Measurements from ENCODE around the gene TMEM132A. TPM values are rescaled to one million over a fixed set of nuclear protein-coding genes. Genes with fewer than 3 reads are reported as not detected.

The TMEM132A gene
- total and polyA plus RNA-seq, 2 of the 13 experiments (the other 11 are each of a cell fraction or from before 2014, with no cell fraction given): 11.1 to 32.9 TPM

DNA sequence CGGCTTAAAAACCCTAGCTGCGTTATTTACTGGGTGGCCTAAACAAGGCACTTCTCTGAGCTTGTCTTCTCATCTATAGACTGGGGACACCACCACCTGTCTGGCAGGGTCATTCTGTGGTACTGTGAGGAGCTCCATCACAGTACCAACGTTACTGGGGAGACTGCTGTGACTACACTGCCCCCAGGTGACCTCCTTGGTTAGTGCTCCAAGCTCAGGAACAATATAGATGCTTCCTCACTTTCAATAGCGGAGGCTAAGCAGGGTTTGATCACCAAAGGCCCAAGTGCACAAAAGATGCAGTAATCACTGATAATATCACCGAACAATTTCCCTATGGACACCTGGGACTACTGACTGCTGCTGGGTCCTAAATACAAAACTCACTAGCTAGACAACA lies 36.7 kb upstream of the TMEM132A start (continued):
- TF ChIP-seq HNF1A (IDR thresholded peaks at IDR 0.05; ENCODE audit: low read depth) (no peak), HNF1A (CRISPR knock-in tag; IDR thresholded peaks at IDR 0.05; ENCODE audit: borderline replicate concordance) (no peak), LRRFIP1 (CRISPR knock-in tag; conservative IDR thresholded peaks at IDR 0.05) (no peak), CENPT (CRISPR knock-in tag; IDR thresholded peaks at IDR 0.05; ENCODE audit: low read depth) (no peak), KAT8 (CRISPR knock-in tag; IDR thresholded peaks at IDR 0.05) (peak; percentile 35; the same call in 1 of the 2 replicates), EHMT2 (IDR thresholded peaks at IDR 0.05; ENCODE audit: borderline replicate concordance, low read depth, low read length) (no peak), HDAC2 (CRISPR knock-in tag; IDR thresholded peaks at IDR 0.05) (no peak), FOXO1 (CRISPR knock-in tag; IDR thresholded peaks at IDR 0.05) (peak; percentile 37; the same call in 1 of the 2 replicates), CHCHD3 (CRISPR knock-in tag; IDR thresholded peaks at IDR 0.05) (no peak), LCORL (IDR thresholded peaks at IDR 0.05) (no peak), LCORL (CRISPR knock-in tag; IDR thresholded peaks at IDR 0.05) (no peak), HOXA3 (CRISPR knock-in tag; IDR thresholded peaks at IDR 0.05) (0 out of 2 replicates have a peak, but pooled peaks have one; percentile 15), STAG1 (CRISPR knock-in tag; IDR thresholded peaks at IDR 0.05) (peak; percentile 99), TAF1 (CRISPR knock-in tag; IDR thresholded peaks at IDR 0.05) (no peak), SOX13 (IDR thresholded peaks at IDR 0.05) (no peak), SOX13 (CRISPR knock-in tag; conservative IDR thresholded peaks at IDR 0.05 in 1 of 2, IDR thresholded peaks at IDR 0.05 in 1 of 2) (no peak), MIXL1 (CRISPR knock-in tag; IDR thresholded peaks at IDR 0.05) (0 out of 2 replicates have a peak, but pooled peaks have one; percentile 21), XRCC5 (optimal IDR thresholded peaks at IDR 0.05; ENCODE audit: low read length) (peak; percentile 69), ZBTB21 (CRISPR knock-in tag; IDR thresholded peaks at IDR 0.05) (no peak), GATAD2A (CRISPR knock-in tag; IDR thresholded peaks at IDR 0.05) (0 out of 2 replicates have a peak, but pooled peaks have one; percentile 28), ZNF24 (IDR thresholded peaks at IDR 0.05) (no peak), FOXK2 (IDR thresholded peaks at IDR 0.05) (no peak)
- TF ChIP-seq, protein P1, sequence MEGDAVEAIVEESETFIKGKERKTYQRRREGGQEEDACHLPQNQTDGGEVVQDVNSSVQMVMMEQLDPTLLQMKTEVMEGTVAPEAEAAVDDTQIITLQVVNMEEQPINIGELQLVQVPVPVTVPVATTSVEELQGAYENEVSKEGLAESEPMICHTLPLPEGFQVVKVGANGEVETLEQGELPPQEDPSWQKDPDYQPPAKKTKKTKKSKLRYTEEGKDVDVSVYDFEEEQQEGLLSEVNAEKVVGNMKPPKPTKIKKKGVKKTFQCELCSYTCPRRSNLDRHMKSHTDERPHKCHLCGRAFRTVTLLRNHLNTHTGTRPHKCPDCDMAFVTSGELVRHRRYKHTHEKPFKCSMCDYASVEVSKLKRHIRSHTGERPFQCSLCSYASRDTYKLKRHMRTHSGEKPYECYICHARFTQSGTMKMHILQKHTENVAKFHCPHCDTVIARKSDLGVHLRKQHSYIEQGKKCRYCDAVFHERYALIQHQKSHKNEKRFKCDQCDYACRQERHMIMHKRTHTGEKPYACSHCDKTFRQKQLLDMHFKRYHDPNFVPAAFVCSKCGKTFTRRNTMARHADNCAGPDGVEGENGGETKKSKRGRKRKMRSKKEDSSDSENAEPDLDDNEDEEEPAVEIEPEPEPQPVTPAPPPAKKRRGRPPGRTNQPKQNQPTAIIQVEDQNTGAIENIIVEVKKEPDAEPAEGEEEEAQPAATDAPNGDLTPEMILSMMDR (CRISPR knock-in tag; IDR thresholded peaks at IDR 0.05): peak; percentile 95
- TF ChIP-seq, protein P2, sequence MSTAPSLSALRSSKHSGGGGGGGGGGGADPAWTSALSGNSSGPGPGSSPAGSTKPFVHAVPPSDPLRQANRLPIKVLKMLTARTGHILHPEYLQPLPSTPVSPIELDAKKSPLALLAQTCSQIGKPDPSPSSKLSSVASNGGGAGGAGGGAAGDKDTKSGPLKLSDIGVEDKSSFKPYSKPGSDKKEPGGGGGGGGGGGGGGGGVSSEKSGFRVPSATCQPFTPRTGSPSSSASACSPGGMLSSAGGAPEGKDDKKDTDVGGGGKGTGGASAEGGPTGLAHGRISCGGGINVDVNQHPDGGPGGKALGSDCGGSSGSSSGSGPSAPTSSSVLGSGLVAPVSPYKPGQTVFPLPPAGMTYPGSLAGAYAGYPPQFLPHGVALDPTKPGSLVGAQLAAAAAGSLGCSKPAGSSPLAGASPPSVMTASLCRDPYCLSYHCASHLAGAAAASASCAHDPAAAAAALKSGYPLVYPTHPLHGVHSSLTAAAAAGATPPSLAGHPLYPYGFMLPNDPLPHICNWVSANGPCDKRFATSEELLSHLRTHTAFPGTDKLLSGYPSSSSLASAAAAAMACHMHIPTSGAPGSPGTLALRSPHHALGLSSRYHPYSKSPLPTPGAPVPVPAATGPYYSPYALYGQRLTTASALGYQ (CRISPR knock-in tag; IDR thresholded peaks at IDR 0.05): no peak
